HG03571 (cell line): ENCODE measurements around the gene NAA16.
A peak's percentile ranks its signal among the peaks of the same experiment; 100 is the strongest.

Experiments used
- ATAC-seq: cut with Tn5 transposase; IDR thresholded peaks from one replicate; pipeline ENCODE4 v1.9.1; 2021; ENCODE audit not compliant: unreplicated experiment

The NAA16 gene

DNA sequence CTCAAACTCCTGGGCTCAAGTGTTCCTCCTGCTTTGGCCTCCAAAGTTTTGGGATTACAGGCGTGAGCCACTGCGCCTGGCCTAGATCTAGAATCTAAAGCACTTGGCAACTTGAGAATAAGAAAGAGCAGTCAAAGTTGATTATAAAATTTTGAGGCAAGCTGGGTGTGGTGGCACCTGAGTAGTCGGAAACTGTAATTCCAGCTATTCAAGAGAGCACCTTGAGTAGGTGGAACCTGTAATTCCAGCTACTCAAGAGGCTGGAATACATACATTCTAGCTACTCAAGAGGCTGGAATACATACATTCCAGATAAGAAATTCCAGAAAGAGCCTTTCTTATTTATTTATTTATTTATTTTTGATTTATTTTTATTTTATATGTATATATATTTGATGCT, 8.3 kb upstream of the NAA16 start:
- no peak for ATAC-seq

DNA sequence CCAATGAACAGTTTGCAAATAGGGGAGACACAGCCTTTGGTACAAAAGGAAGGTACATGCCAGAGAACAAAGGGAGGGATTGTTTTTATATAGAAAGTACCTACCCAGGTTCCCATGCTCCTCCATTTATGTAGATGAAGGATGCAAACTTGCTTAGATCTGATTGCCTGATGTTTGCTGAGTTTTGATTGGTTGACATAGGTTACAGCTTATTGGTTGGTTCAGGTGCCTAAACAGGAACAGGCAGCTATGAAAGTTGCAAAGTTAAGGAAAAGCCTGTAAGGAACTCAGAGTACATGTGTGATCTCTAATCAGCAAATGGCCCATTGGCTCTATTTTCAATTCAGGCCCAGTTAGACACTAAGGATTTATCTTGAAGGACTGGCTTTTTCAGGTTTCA, 6.5 kb upstream of the NAA16 start:
- no peak for ATAC-seq

DNA sequence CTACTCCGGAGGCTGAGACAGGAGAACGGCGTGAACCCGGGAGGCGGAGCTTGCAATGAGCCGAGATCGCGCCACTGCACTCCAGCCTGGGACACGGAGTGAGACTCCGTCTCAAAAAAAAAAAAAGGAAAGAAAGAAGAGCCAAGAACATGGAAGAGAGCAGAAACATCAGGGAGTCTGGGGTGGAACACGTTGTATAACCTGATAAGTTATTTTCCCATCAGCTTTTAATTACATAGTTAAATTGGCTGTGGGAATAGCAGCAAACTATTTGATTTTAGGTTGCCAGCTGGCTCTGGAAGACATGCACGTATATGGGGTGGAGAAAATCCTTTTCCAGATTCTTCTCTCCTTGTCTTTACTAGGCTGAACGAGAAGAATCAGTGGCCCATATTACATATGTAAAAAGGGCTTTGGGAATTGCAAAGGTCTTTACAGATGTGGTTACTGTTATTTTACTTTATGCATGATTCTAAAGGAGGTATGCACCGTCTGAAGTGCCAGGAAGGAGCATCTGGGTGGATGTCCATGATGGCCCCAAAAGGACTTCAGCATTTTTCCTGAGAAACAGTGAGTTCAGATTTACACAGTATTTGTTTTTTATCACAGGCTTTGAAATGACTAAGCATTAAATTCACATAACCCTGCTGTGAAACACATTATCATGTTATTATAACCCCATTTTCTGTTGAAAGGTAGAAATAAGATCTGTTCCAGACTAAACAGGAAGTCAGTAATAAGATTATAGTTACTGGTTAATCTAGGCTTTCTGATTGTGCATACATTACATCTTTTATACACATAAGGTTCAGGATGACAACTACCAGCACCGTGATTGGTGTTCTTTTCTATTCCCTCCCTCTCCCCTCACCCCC, 4.6 kb upstream of the NAA16 start:
- no peak for ATAC-seq

DNA sequence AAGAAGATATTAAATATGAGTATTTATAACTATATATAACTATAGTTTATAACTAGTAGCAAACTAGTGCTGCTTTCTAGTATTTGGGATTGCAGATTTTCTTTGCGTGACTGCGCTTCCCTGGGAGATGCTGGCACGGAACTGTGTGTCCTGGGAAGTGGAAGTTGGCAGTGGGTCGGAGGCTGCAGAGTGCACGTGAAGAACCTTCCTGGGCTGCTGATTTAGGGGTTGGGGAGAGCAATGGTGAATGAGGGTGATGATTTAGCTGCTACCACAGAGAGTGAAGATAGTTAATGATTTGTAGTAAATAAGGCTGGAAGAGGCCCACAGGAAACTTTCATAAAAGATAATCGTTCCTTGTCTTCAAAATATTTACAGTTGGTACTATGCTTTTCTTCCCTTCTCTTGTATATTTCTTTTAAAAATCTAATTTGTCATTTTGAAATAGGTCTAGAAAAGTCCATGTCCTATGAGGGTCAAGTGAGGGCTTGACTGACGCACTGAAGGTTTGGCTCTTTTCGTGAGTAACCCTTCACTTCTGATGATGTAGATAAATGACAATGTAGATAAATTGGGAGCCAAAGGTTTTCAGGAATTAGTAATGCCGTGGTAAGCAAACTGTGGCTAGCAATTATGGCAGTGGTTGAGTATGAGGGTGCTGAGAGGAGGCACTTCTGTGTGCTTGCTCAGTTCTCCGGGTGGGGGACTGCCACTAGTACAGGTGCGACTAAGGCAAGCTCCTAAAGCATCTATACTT, 3.0 kb upstream of the NAA16 start:
- ATAC-seq, result no peak

DNA sequence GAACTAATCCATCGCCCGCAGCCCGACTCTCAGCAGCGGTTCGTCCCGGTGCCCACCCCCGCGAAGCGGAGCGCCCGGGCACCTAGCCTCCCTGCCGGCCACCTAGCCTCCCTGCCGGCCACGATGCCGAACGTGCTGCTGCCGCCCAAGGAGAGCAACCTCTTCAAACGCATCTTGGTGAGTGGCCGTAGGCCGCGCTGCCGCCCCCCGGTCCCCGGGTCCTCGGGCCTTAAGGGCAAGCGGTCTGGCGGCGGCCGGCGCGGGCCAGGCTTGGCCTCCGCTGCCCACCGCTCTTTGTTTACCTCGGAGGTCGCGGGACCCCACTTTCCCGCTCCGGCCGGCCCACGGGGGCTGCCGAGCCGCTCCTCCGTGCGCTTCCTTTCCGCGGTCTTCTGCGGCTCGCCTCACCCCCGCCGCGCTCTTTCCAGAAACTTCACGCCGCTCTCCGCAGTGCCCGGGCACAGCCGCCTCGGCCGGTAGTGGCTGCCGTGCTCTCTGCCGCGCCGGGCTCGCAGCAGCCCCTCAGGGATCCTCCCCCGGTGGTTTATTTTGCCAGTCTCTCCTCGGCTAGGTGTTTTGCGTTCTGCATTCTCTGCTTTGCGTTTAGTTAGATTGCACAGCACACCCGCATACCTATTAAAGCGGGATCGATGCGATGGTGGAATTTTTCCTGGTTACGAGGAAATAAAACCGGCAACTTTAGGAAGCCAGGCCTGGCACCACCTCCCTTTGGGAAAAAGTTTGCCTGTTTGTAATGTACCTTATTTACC, 524 bp downstream of the NAA16 start:
- peak; percentile 42 for ATAC-seq

DNA sequence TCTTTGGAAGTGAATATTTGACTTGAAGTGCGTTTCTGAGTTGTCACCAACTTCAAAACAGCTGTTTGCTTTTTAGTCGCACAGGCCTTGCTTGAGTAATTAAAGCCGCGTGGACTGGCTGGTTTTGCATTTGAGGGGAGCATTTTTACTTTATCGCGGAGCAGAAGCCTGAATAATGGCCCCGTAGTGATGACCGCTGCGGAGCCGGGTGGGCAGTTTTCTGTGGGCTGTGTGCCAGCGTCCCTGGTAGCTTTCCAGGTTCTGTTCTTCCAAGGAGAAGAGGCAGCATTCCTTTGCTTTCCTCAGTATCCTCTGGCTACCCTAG, 1.1 kb downstream of the NAA16 start:
- ATAC-seq, result no peak

DNA sequence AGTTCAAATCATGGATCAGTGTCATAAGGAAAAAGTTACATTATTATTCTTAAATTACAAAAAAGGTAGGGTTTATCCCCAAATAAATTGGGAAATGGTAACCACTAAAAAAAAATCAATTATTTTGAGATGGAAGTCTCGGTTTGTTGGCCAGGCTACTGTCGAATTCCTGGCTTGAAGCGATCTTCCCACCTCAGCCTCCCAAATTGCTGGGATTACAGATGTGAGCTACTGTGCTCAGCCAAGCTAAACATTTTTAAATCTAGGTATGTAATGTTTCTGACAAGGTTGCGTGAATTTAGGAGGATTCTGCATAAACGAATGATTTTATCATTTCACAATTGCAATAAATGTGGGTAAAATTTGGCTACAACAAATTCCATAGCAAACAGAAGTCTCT, 2.0 kb downstream of the NAA16 start:
- no peak for ATAC-seq

DNA sequence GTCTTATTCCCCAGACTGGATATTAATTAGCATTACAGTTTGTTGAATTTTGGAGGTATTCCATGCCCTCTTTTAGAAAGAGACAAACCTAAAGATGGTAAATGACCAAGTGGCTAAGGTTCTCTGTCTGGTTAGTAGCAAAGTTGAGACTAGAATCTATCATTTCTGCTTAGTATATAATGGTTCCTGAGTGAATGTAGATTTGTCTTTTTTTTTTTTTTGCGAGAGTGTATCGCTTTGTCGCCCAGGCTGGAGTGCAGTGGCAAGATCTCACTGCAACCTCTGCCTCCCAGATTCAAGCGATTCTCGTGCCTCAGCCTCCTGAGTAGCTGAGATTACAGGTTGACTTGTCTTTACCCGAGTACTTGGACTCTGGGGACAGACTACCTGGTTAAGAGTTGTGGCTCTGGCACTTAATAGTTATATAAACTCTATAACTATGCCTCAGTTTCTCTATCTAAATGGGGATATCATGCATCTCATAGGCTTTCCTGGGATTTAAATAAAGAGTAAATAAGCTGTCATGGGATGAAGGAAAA, 2.7 kb downstream of the NAA16 start:
- no peak for ATAC-seq

DNA sequence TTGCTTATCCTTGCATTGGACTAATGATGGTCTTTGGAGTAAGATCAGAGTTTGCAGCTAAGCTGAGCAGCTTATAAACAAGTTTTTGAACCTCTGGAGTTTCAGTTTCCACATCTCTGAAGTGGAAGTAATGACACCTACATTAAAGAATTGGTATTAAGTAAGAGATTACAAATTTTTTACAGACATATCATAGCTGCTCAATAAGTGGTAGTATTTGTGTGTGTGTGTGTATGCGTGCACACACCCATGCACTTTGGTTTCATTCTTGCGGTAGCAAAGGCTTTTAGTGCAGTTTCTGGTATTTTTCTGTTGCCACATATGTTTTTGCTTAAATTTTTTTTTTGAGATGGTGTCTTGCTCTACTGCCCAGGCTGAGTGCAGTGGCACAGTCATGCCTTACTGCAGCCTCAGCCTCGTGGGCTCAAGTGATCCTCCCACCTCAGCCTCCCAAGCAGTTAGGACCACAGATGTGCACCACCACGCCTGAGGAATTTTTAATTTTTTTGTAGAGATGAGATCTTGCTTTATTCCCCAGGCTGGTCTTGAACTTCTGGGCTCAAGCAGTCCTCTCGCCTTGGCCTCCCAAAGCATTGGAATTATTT, 4.5 kb downstream of the NAA16 start:
- no peak for ATAC-seq

DNA sequence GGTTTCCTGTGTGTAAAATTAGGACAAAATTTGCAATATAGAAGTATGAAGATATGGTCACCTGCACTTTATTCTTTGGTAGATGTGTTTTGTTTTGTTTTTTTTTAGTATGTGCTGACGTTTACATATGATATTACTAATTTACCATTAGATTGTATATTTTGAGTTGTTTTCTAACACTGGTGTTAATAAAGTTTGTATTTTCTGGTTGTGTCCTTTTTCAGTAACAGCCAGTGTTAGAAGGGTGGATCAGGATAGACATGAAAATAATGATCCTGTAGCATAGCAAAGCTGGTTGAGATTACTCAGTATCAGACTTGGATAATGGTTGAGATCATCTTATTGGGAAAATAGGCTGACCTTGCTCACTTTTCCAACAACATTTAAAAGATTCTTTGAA, 6.2 kb downstream of the NAA16 start:
- no peak for ATAC-seq

DNA sequence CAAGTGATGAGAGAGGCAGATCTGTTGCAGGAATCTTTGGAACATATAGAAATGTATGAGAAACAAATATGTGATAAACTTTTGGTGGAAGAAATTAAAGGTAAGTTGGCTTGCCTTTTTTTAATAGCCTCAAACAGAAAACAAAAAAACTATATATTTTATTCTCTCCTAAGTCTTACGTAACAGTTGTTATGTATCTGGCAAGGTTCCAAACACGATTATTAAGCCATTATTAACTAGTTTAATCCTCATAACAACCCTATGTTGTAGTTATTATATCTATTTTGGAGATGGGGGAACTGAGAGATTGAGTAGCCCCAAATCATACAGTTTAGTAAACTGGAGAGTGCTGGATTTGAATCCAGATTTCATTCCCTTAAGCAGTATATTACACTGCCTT, 14.7 kb downstream of the NAA16 start:
- no peak for ATAC-seq

DNA sequence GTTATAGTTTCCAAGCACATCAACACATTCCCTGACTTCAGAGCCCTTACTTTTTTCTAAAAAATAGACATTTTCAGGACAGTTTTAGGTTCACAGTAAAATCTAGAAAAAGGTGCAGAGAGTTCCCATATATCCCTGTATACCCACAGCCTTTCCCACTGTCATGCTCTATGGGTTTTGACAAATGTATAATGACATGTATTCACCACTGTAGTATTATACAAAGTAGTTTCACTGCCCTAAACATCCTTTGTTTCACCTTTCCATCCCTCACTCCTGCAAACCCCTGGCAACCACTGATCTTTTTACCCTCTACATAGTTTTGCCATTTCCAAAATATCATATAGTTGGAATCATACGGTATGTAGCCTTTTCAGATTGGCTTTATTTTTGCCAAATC, 15.6 kb downstream of the NAA16 start:
- ATAC-seq, result no peak

DNA sequence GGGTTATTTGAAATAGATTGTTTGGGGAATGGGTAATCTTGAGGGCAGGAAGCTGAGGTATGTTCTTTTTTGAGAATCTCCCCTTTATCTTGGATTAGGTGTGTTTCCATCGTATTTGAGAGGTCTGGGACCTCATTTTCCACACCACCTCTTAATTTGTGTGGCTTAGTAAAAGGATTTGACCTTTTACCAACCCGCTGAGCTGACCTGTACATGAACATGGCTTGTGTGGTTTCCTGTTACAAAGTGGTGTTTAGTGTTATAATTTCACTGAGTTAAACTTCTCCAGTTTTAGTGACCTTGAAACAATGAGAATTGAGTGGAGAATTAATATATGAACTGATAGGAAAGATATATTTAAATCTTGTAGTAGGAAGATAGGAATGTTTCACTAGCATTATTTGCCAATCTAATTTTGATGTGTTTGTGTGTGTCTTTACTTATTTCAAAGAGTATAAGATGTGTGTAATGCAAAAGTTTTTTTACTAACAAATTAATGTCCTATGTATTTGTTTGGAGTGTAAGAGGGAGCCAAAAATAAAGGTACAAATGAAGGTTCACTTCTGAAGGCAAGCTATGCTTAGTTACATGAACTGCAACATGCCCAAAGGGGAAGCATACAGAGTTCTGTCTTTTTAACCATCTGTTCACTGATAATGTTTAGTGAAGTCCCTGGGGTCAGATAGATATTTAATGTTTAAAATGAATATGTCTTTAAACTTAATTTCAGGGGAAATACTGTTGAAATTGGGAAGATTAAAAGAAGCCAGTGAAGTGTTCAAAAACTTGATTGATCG, 17.1 kb downstream of the NAA16 start:
- no peak for ATAC-seq

DNA sequence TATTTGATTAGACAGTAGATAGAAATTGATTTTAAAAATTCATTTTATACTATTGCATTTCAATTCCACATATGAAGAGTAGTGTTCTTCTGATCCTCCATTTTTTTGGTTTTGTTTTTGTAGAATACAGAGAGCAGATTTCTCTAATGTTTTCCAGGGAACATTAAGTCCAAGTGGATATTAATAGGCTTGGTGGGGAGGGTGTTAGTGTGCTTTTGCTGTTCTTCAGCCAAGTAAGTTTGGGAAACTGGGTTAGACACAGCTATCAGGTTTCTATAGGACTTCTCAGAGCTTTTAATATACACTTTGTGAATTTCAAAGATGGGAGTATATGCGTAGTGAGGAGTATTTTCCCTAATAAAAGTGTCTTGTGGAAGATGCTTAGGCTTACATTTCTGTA, 21.8 kb downstream of the NAA16 start:
- ATAC-seq, result no peak

DNA sequence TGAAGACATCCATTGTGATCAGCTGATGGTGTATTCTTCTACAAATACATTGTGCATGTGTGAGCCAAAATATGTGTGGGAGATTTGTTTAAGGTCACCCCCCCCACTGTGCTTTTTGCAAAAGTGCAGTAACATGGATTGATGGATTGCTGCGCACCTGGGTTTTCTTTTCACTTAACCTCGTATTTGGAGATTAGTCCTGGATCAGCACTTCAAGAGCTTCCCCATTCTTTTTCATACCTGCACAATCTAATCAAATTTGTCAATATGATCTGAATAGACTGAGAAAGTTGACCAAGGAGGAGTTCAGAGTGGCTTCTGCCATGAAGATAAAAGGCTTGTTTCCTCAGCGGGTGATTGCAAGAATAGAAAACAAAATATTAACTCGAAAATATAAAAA, 23.7 kb downstream of the NAA16 start:
- ATAC-seq, result no peak

DNA sequence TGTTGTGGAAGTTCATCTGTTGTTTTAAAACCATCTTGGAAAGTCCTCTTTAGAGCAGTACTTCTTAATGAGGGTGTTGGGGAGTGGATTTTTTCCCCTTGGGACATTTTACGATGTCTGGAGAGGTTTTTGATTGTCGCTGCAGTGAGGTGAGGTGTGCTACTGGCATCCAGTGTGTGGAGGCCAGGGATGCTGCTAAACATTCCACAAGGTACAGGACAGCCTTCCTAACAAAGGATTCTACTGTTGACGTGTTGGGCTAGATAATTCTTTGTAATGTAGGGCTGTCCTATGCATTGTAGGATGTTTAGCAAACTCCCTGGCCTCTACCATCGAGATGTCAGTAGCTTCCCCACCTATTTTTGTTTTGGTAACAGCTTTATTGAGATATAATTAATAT, 33.3 kb downstream of the NAA16 start:
- ATAC-seq, result no peak

DNA sequence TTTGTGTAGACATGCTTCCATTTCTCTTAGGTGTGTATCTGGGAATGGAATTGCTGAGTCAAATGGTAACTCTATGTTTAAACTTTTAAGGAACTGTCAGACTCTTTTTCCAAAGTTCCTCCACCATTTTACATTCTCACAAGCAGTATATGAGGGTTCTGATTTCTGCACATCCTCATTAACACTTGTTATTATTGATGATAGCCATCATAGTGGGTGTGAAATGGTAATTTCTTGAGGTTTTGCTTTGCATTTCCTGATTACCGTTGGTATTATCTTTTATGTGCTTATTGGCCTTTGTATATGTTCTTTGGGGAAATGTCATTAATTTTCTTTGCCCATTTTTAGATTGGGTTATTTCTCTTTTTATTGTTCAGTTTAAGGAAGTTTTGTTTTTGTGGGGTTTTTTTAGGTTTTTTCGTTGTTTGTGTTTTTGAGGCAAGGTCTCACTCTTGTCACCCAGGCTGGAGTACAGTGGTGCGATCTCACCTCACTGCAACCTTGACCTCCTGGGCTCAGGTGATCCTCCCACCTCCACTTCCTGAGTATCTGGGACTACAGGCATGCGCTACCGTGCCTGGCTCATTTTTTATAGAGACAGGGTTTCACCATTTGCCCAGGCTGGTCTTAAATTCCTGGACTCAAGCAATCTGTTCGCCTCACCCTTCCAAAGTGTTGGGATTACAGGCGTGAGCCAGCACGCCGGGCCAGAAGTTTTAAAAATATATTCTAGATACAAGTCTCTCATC, 34.3 kb downstream of the NAA16 start:
- ATAC-seq, result no peak

DNA sequence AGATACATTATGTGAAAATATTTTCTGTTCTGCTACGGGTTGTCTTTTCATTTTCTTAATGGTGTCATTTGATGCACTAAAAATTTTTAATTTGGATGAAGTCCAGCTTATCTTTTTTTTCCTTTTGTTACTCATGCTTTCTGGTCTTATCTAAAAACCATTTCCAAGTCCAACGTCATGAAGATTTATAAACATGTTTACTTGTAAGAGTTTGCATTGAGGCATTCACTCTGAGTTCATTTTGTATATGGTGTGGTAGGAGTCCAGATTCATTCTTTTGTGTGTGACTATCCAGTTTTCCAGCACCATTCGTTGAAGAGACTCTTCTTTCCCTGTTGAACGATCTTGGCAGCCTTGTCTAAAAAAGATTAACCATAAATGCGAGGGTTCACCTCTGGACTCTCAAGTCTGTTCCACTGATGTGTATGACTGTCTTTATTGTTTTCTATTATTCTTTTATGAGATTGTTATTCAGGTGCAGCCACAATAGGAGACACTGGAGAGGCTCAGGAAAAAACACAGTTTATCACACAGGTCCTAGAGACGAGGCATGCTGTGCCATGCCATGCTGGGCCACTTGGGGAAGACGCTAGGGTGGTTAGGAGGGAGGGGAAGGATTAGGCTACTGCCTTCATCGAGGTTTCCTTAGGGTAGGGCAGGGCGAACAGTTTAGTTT, 35.0 kb downstream of the NAA16 start:
- no peak for ATAC-seq
